Glomerular visceral epithelial cell (primary cell): ENCODE measurements around the gene BCR.
"Not testable (repeated sequence)": the region's sequence is repeated elsewhere in the genome, so short reads cannot be mapped to it uniquely, and the experiment has no call there.

Source experiments
- DNase-seq: peaks from one replicate; pipeline ENCODE4 v3.0.0-alpha.2; 2016; ENCODE audit errors: extremely low spot score

The BCR gene

GRCh38 chr22:23180301-23180892, at the start of gene BCR:
Gene BCR, plus strand, starts transcription at chr22:23180509. Its CDS starts 452 bp downstream, at chr22:23180961.
- peak; percentile 62 for DNase-seq

GRCh38 chr22:23130697-23131096, 49.6 kb upstream of the BCR start:
- DNase-seq: no peak

GRCh38 chr22:23131931-23132330, 48.4 kb upstream of the BCR start:
- DNase-seq: no peak

- no peak for DNase-seq
Measured at GRCh38 chr22:23132376-23133091, 47.8 kb upstream of the BCR start.

- DNase-seq: no peak
Measured at GRCh38 chr22:23133922-23134321, 46.4 kb upstream of the BCR start.

GRCh38 chr22:23136991-23137390, 43.3 kb upstream of the BCR start:
- not testable (repeated sequence) for DNase-seq

- no peak for DNase-seq
Measured at GRCh38 chr22:23137468-23137867, 42.8 kb upstream of the BCR start.

GRCh38 chr22:23137905-23138561, 42.3 kb upstream of the BCR start:
- peak; percentile 28 for DNase-seq

GRCh38 chr22:23138584-23139435, 41.5 kb upstream of the BCR start:
- no peak for DNase-seq

- DNase-seq: no peak
Measured at GRCh38 chr22:23140385-23140784, 39.9 kb upstream of the BCR start.

GRCh38 chr22:23142546-23143105, 37.7 kb upstream of the BCR start:
- DNase-seq: no peak

- no peak for DNase-seq
Measured at GRCh38 chr22:23143119-23143518, 37.2 kb upstream of the BCR start.

GRCh38 chr22:23144432-23144831, 35.9 kb upstream of the BCR start:
- DNase-seq: no peak

GRCh38 chr22:23144932-23145877, 35.1 kb upstream of the BCR start, which contains the start of gene RAB36:
Gene RAB36, plus strand, starts transcription at chr22:23145477. Its CDS starts 1,140 bp downstream, at chr22:23146617.
- DNase-seq: peak; percentile 98

- DNase-seq: peak; percentile 9
Measured at GRCh38 chr22:23145878-23146470, 34.3 kb upstream of the BCR start.

- DNase-seq: no peak
Measured at GRCh38 chr22:23146478-23147205, 33.7 kb upstream of the BCR start.

- DNase-seq: no peak
Measured at GRCh38 chr22:23147617-23148387, 32.5 kb upstream of the BCR start.

GRCh38 chr22:23149743-23150238, 30.5 kb upstream of the BCR start:
- no peak for DNase-seq
